ENCODE results near the gene LRTM2.

The LRTM2 gene

DNA sequence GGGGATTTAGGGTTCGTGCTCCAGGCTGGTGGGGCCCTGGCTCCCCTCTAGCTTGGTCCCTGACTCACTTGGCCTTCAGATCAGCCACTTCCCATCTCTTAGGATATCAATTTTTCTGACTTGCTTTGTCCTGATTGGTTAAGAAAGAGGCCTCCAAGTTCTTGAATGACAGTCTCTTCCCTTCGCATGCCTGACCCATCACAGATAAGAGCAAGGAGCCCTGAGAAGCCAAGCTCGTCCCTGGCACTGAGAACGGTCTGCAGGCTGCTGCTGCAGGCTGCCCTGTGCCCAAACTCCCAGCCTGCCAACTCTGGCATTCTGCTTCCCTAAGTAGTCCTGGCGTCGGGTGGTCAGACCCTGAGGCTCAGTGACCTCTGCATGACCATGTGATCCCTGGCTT, 794 bp upstream of the LRTM2 start:
- Histone ChIP-seq H3K36me3 (replicated peaks in 1 of 2; ENCODE audit: control insufficient read depth in 2 of 2, insufficient read depth in 2 of 2, low read length in 2 of 2) (no peaks in the 10 kb centered on the region), H3K27me3 (ENCODE audit: control insufficient read depth in 3 of 3, insufficient read depth in 3 of 3, low read depth in 1 of 3, low read length in 3 of 3) (peaks cover 0 to 68% (median 30%) of the 10 kb centered on the region in 3 experiments), H2BK120ac (ENCODE audit: low read depth, low read length) (no peak overlapping the region), H3K14ac (ENCODE audit: low read length) (peak overlapping the region; percentile 87), H2AK5ac (ENCODE audit: low read depth, low read length) (peak overlapping the region; percentile 32), H2BK5ac (ENCODE audit: low read length) (no peak overlapping the region), H3K27ac (replicated peaks; ENCODE audit: low read length) (no peak overlapping the region), H3K4me3 (ENCODE audit: low read length in 2 of 2) (no peak overlapping the region), H3K4me2 (ENCODE audit: insufficient read depth, low read length, poor library complexity, severe bottlenecking) (no peak overlapping the region), H3K4me1 (ENCODE audit: control insufficient read depth in 2 of 2, insufficient read depth in 1 of 2, low read depth in 1 of 2, low read length in 2 of 2) (peaks cover 4% of the 10 kb centered on the region in 2 donors), H4K91ac (ENCODE audit: low read depth, low read length, poor library complexity) (no peak overlapping the region), H3K9ac (ENCODE audit: low read depth, low read length, poor library complexity) (no peak overlapping the region), H4K8ac (ENCODE audit: low read depth, low read length) (no peak overlapping the region), H2AFZ (ENCODE audit: low read length) (no peak overlapping the region), H3K9me3 (replicated peaks in 1 of 2; ENCODE audit: control insufficient read depth in 2 of 2, insufficient read depth in 1 of 2, low read depth in 1 of 2, low read length in 2 of 2) (peaks cover 8 to 11% of the 10 kb centered on the region in 2 donors), H3K23ac (ENCODE audit: low read depth, low read length, poor library complexity) (no peak overlapping the region), H2BK12ac (ENCODE audit: low read length) (no peak overlapping the region), H2BK15ac (ENCODE audit: low read length) (peak overlapping the region; percentile 52), H3K4ac (ENCODE audit: low read length) (no peak overlapping the region), H3K79me1 (ENCODE audit: low read depth, low read length) (no peaks in the 10 kb centered on the region), H3K18ac (ENCODE audit: low read length) (peak overlapping the region; percentile 7)
- no peak for DNase-seq (ENCODE audit: low spot score)
- WGBS, 2 donors (ENCODE audit: extremely low coverage in 2 of 2, insufficient read length in 2 of 2, insufficient replicate concordance in 1 of 2) = no CpG with 5 or more reads among the region's 6 CpGs

DNA sequence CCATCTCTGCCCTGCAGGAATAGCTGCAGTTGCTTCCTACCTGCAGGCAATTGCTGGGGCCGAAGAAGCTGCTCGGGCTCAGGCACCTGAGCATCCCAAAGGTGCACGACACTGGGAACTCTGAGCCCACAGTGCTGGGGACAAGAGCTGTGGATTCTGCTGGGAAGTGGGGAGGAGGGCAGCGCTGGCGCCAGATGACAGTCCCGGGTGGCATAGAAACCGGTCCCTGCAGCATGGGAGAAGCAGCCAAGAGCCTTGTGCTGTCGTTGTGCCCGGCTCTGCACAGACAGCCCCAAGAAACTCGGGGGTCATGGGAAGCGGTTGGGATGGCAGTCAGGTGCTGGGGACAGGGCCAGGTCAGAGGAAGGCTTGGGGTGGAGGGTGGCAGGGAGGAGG, 529 bp downstream of the LRTM2 start:
- Histone ChIP-seq H3K27me3 (ENCODE audit: control insufficient read depth in 3 of 3, insufficient read depth in 3 of 3, low read depth in 1 of 3, low read length in 3 of 3) (peaks cover 0 to 78% (median 30%) of the 10 kb centered on the region in 3 experiments), H3K4ac (ENCODE audit: low read length) (no peak overlapping the region), H3K4me3 (ENCODE audit: low read length in 2 of 2) (peak overlapping the region in 1 of 2 donors; percentile 56)

DNA sequence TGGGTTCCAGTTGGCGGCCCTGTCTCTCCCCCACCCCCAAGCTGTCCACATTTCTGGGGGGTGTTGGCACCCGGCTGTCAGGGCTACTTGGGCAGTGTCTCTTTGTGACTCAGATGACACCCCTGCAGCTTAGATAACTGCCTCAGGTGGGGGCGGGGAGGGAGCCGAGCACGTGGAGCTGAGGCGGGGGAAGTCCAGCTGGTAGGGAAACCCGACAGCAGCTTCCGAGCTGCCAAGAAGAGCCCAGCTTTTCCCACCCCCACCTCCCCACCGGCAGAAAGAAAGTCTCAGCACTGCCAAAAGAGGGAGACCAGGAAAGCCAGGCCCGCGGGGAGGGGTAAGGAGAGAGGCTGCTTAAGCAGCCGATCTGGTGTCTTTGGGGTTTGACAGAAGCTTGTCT, 1.4 kb downstream of the LRTM2 start:
- Histone ChIP-seq H3K4me1 (ENCODE audit: control insufficient read depth in 2 of 2, insufficient read depth in 1 of 2, low read depth in 1 of 2, low read length in 2 of 2) (peaks cover under 1 to 6% of the 10 kb centered on the region in 2 donors), H3K27me3 (ENCODE audit: control insufficient read depth in 3 of 3, insufficient read depth in 3 of 3, low read depth in 1 of 3, low read length in 3 of 3) (peaks cover 0 to 77% (median 30%) of the 10 kb centered on the region in 3 experiments), H2AFZ (ENCODE audit: low read length) (no peak overlapping the region), H3K14ac (ENCODE audit: low read length) (no peak overlapping the region), H3K79me1 (ENCODE audit: low read depth, low read length) (no peaks in the 10 kb centered on the region), H3K4me2 (ENCODE audit: insufficient read depth, low read length, poor library complexity, severe bottlenecking) (no peak overlapping the region), H2BK12ac (ENCODE audit: low read length) (no peak overlapping the region), H3K23ac (ENCODE audit: low read depth, low read length, poor library complexity) (no peak overlapping the region), H2AK5ac (ENCODE audit: low read depth, low read length) (no peak overlapping the region), H3K27ac (replicated peaks; ENCODE audit: low read length) (no peak overlapping the region), H2BK15ac (ENCODE audit: low read length) (peak overlapping the region; percentile 34), H3K18ac (ENCODE audit: low read length) (no peak overlapping the region), H2BK120ac (ENCODE audit: low read depth, low read length) (no peak overlapping the region), H3K4me3 (ENCODE audit: low read length in 2 of 2) (no peak overlapping the region), H3K4ac (ENCODE audit: low read length) (no peak overlapping the region), H3K36me3 (replicated peaks in 1 of 2; ENCODE audit: control insufficient read depth in 2 of 2, insufficient read depth in 2 of 2, low read length in 2 of 2) (no peaks in the 10 kb centered on the region), H2BK5ac (ENCODE audit: low read length) (no peak overlapping the region), H4K8ac (ENCODE audit: low read depth, low read length) (no peak overlapping the region), H4K91ac (ENCODE audit: low read depth, low read length, poor library complexity) (no peak overlapping the region), H3K9me3 (replicated peaks in 1 of 2; ENCODE audit: control insufficient read depth in 2 of 2, insufficient read depth in 1 of 2, low read depth in 1 of 2, low read length in 2 of 2) (peaks cover 5 to 8% of the 10 kb centered on the region in 2 donors), H3K9ac (ENCODE audit: low read depth, low read length, poor library complexity) (no peak overlapping the region)
- DNase-seq (ENCODE audit: low spot score) = no peak
- no CpG with 5 or more reads among the region's 12 CpGs for WGBS, 2 donors (ENCODE audit: extremely low coverage in 2 of 2, insufficient read length in 2 of 2, insufficient replicate concordance in 1 of 2)

More for the DNA sequence above, 529 bp downstream of the LRTM2 start:
- H4K91ac ChIP-seq (ENCODE audit: low read depth, low read length, poor library complexity) = no peak overlapping the region
- H4K8ac ChIP-seq (ENCODE audit: low read depth, low read length) = no peak overlapping the region
- H3K9ac ChIP-seq (ENCODE audit: low read depth, low read length, poor library complexity) = no peak overlapping the region
- H2BK12ac ChIP-seq (ENCODE audit: low read length) = no peak overlapping the region
- no peak overlapping the region for H3K14ac ChIP-seq (ENCODE audit: low read length)
- peaks cover 4% of the 10 kb centered on the region in 2 donors for H3K4me1 ChIP-seq (ENCODE audit: control insufficient read depth in 2 of 2, insufficient read depth in 1 of 2, low read depth in 1 of 2, low read length in 2 of 2)
- H3K9me3 ChIP-seq (replicated peaks in 1 of 2; ENCODE audit: control insufficient read depth in 2 of 2, insufficient read depth in 1 of 2, low read depth in 1 of 2, low read length in 2 of 2) = peaks cover 8 to 11% of the 10 kb centered on the region in 2 donors
- no peak overlapping the region for H2BK5ac ChIP-seq (ENCODE audit: low read length)
- H3K79me1 ChIP-seq (ENCODE audit: low read depth, low read length) = no peaks in the 10 kb centered on the region
- H3K18ac ChIP-seq (ENCODE audit: low read length) = no peak overlapping the region
- DNase-seq (ENCODE audit: low spot score) = no peak
- no peak overlapping the region for H3K27ac ChIP-seq (replicated peaks; ENCODE audit: low read length)
- H3K23ac ChIP-seq (ENCODE audit: low read depth, low read length, poor library complexity) = peak overlapping the region; percentile 1
- no peak overlapping the region for H2AFZ ChIP-seq (ENCODE audit: low read length)
- H2AK5ac ChIP-seq (ENCODE audit: low read depth, low read length) = peak overlapping the region; percentile 88
- H3K36me3 ChIP-seq (replicated peaks in 1 of 2; ENCODE audit: control insufficient read depth in 2 of 2, insufficient read depth in 2 of 2, low read length in 2 of 2) = no peaks in the 10 kb centered on the region
- no peak overlapping the region for H2BK120ac ChIP-seq (ENCODE audit: low read depth, low read length)
- no peak overlapping the region for H2BK15ac ChIP-seq (ENCODE audit: low read length)
- H3K4me2 ChIP-seq (ENCODE audit: insufficient read depth, low read length, poor library complexity, severe bottlenecking) = no peak overlapping the region
- WGBS, 2 donors (ENCODE audit: extremely low coverage in 2 of 2, insufficient read length in 2 of 2, insufficient replicate concordance in 1 of 2) = no CpG with 5 or more reads among the region's 11 CpGs

DNA sequence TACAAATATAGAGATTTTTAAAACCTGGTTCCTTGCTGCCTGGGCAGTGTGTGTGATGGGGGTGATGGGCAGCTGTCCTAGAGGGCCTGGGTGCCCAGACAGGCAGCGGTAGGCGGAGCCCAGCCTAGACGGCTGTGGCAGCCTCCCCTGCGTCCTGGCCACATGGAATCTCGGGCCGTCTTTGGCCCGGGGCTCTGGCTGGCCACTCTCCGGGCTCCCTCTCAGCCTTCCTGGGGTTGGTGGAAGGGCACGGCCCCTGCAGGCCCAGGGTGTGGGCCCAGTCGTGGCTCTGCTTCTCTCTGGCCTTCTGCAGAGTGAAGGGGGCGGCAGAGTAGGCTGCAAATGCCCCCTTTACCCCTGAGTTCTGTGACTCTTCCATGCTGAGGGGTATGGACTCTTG, 2.3 kb downstream of the LRTM2 start:
- Histone ChIP-seq H2BK12ac (ENCODE audit: low read length) (no peak overlapping the region), H3K18ac (ENCODE audit: low read length) (peak overlapping the region; percentile 61), H2AFZ (ENCODE audit: low read length) (no peak overlapping the region), H3K4me3 (ENCODE audit: low read length in 2 of 2) (no peak overlapping the region), H2BK5ac (ENCODE audit: low read length) (no peak overlapping the region), H2BK120ac (ENCODE audit: low read depth, low read length) (no peak overlapping the region), H3K36me3 (replicated peaks in 1 of 2; ENCODE audit: control insufficient read depth in 2 of 2, insufficient read depth in 2 of 2, low read length in 2 of 2) (no peaks in the 10 kb centered on the region), H4K91ac (ENCODE audit: low read depth, low read length, poor library complexity) (no peak overlapping the region), H3K23ac (ENCODE audit: low read depth, low read length, poor library complexity) (no peak overlapping the region), H4K8ac (ENCODE audit: low read depth, low read length) (no peak overlapping the region), H3K9me3 (replicated peaks in 1 of 2; ENCODE audit: control insufficient read depth in 2 of 2, insufficient read depth in 1 of 2, low read depth in 1 of 2, low read length in 2 of 2) (peaks cover 0 to 3% of the 10 kb centered on the region in 2 donors), H3K9ac (ENCODE audit: low read depth, low read length, poor library complexity) (no peak overlapping the region), H3K4me1 (ENCODE audit: control insufficient read depth in 2 of 2, insufficient read depth in 1 of 2, low read depth in 1 of 2, low read length in 2 of 2) (peaks cover 0 to 6% of the 10 kb centered on the region in 2 donors), H2AK5ac (ENCODE audit: low read depth, low read length) (peak overlapping the region; percentile 16), H3K27me3 (ENCODE audit: control insufficient read depth in 3 of 3, insufficient read depth in 3 of 3, low read depth in 1 of 3, low read length in 3 of 3) (peaks cover 0 to 73% (median 30%) of the 10 kb centered on the region in 3 experiments), H3K4ac (ENCODE audit: low read length) (no peak overlapping the region), H2BK15ac (ENCODE audit: low read length) (no peak overlapping the region), H3K14ac (ENCODE audit: low read length) (no peak overlapping the region), H3K27ac (replicated peaks; ENCODE audit: low read length) (no peak overlapping the region), H3K4me2 (ENCODE audit: insufficient read depth, low read length, poor library complexity, severe bottlenecking) (no peak overlapping the region), H3K79me1 (ENCODE audit: low read depth, low read length) (no peaks in the 10 kb centered on the region)
- no peak for DNase-seq (ENCODE audit: low spot score)
- no CpG with 5 or more reads among the region's 11 CpGs for WGBS, 2 donors (ENCODE audit: extremely low coverage in 2 of 2, insufficient read length in 2 of 2, insufficient replicate concordance in 1 of 2)
